HG02763 (cell line): ENCODE measurements around the gene ATP11A.

Experiments used
- ATAC-seq: cut with Tn5 transposase; IDR thresholded peaks from one replicate; pipeline ENCODE4 v1.9.1; 2021; ENCODE audit warnings: mild to moderate bottlenecking, moderate library complexity; ENCODE audit not compliant: unreplicated experiment

ATP11A gene

GRCh38 chr13:112756511-112756966 lies 66.7 kb downstream of the ATP11A start:
- no peak for ATAC-seq

GRCh38 chr13:112756967-112757758 lies 67.3 kb downstream of the ATP11A start:
- no peak for ATAC-seq

GRCh38 chr13:112757759-112758086 lies 67.9 kb downstream of the ATP11A start:
- ATAC-seq, result no peak

GRCh38 chr13:112759053-112759452 lies 69.2 kb downstream of the ATP11A start:
- ATAC-seq, result no peak

- ATAC-seq, result no peak
Observed at GRCh38 chr13:112759827-112760226, 70.0 kb downstream of the ATP11A start.

- ATAC-seq, result no peak
Observed at GRCh38 chr13:112760435-112760834, 70.6 kb downstream of the ATP11A start.

- ATAC-seq, result no peak
Observed at GRCh38 chr13:112760931-112761330, 71.1 kb downstream of the ATP11A start.

GRCh38 chr13:112761701-112762689 lies 72.2 kb downstream of the ATP11A start:
- no peak for ATAC-seq

- ATAC-seq, result no peak
Observed at GRCh38 chr13:112762690-112763080, 72.8 kb downstream of the ATP11A start.

- ATAC-seq, result no peak
Observed at GRCh38 chr13:112764028-112764427, 74.2 kb downstream of the ATP11A start.

- ATAC-seq, result no peak
Observed at GRCh38 chr13:112764864-112765561, 75.2 kb downstream of the ATP11A start.

- ATAC-seq, result no peak
Observed at GRCh38 chr13:112765731-112766130, 75.9 kb downstream of the ATP11A start.

GRCh38 chr13:112766336-112766735 lies 76.5 kb downstream of the ATP11A start:
- ATAC-seq, result no peak

GRCh38 chr13:112767506-112768471 lies 78.0 kb downstream of the ATP11A start:
- ATAC-seq, result peak; percentile 80

- ATAC-seq, result no peak
Observed at GRCh38 chr13:112768795-112769481, 79.1 kb downstream of the ATP11A start.

GRCh38 chr13:112769615-112770014 lies 79.8 kb downstream of the ATP11A start:
- no peak for ATAC-seq

GRCh38 chr13:112770504-112770903 lies 80.7 kb downstream of the ATP11A start:
- no peak for ATAC-seq

- no peak for ATAC-seq
Observed at GRCh38 chr13:112771139-112771876, 81.5 kb downstream of the ATP11A start.
